ENCODE results near the gene TMEM269. TPM values are rescaled to one million over a fixed set of nuclear protein-coding genes. Genes with fewer than 3 reads are reported as not detected.
A peak's percentile ranks its signal among the peaks of the same experiment; 100 is the strongest.
"Not testable (repeated sequence)": the region's sequence is repeated elsewhere in the genome, so short reads cannot be mapped to it uniquely, and the experiment has no call there.

Gene TMEM269
- total RNA-seq, 2 experiments from 2014 or later = 0.40 TPM; not detected in 1

- H3K27ac Mint-ChIP-seq = not testable (repeated sequence)
Measured at GRCh38 chr1:42814815-42815214, 30.0 kb downstream of the TMEM269 start.

GRCh38 chr1:42815941-42816584 lies 31.3 kb downstream of the TMEM269 start:
- DNase-seq (peak; percentile 28), ATAC-seq (peak; percentile 5)
- H3K27ac Mint-ChIP-seq = peak overlapping the region; percentile 82
- H3K4me1 Mint-ChIP-seq (ENCODE audit: low read depth) = peaks cover 23% of the 10 kb centered on the region
- H3K36me3 Mint-ChIP-seq (ENCODE audit: low read depth) = peaks cover 5% of the 10 kb centered on the region
- ChIA-PET POLR2A (interaction anchor here (1.0 to 2.2 kb wide), 4 partner anchors 8 to 49 kb away, joined by 3 to 17 read pairs (median 10); partner anchors contain the start of genes C1orf50, P3H1 and ZNF691), CTCF (interaction anchor here (1.3 to 2.9 kb wide), 6 partner anchors 22 to 258 kb away, joined by 3 to 21 read pairs (median 6); partner anchors contain the start of genes C1orf50, P3H1 and ZNF691)
- no peaks in the 10 kb centered on the region for H3K9me3 Mint-ChIP-seq (ENCODE audit: insufficient read depth)
- H3K27me3 Mint-ChIP-seq (ENCODE audit: low read depth) = no peaks in the 10 kb centered on the region
- peak overlapping the region; percentile 86 for H3K4me3 Mint-ChIP-seq

More at GRCh38 chr1:42814815-42815214, 30.0 kb downstream of the TMEM269 start:
- peaks cover 19% of the 10 kb centered on the region for H3K4me1 Mint-ChIP-seq (ENCODE audit: low read depth)
- H3K9me3 Mint-ChIP-seq (ENCODE audit: insufficient read depth); H3K27me3 Mint-ChIP-seq (ENCODE audit: low read depth); H3K36me3 Mint-ChIP-seq (ENCODE audit: low read depth); DNase-seq; POLR2A ChIA-PET; ATAC-seq; H3K4me3 Mint-ChIP-seq: not testable (repeated sequence)
- CTCF ChIA-PET = interaction anchor here (2.1 kb wide), 1 partner anchor 37 kb away, joined by 9 read pairs; no protein-coding TSS in a partner anchor

GRCh38 chr1:42816585-42817439 lies 32.0 kb downstream of the TMEM269 start, which contains the start of the genes ERMAP and SVBP:
TSS of gene ERMAP (plus strand) at chr1:42817122. CDS start at chr1:42830449, 13,327 bp downstream.
TSS of gene SVBP (minus strand) at chr1:42817397. CDS start at chr1:42816544, 853 bp downstream.
- ChIA-PET POLR2A (interaction anchor here (1.0 to 2.2 kb wide), 4 partner anchors 8 to 50 kb away, joined by 3 to 17 read pairs (median 10); partner anchors contain the start of genes C1orf50, P3H1 and ZNF691), CTCF (interaction anchor here (0.8 to 2.9 kb wide), 11 partner anchors 19 to 713 kb away, joined by 3 to 21 read pairs (median 3); partner anchors contain the start of genes C1orf50, P3H1 and ZNF691)
- DNase-seq = peak; percentile 94
- Mint-ChIP-seq H3K4me1 (ENCODE audit: low read depth) (peaks cover 23% of the 10 kb centered on the region), H3K27ac (peak within 1 kb of the TSS; percentile 83), H3K36me3 (ENCODE audit: low read depth) (peaks cover 5% of the 10 kb centered on the region), H3K9me3 (ENCODE audit: insufficient read depth) (no peaks in the 10 kb centered on the region), H3K4me3 (peak within 1 kb of the TSS; percentile 86), H3K27me3 (ENCODE audit: low read depth) (no peaks in the 10 kb centered on the region)
- peak; percentile 92 for ATAC-seq

- CTCF ChIA-PET = interaction anchor here (0.8 to 2.9 kb wide), 7 partner anchors 18 to 712 kb away, joined by 3 to 21 read pairs (median 3); partner anchors contain the start of gene ZNF691
- Mint-ChIP-seq H3K9me3 (ENCODE audit: insufficient read depth) (no peaks in the 10 kb centered on the region), H3K27me3 (ENCODE audit: low read depth) (no peaks in the 10 kb centered on the region), H3K4me1 (ENCODE audit: low read depth) (peaks cover 23% of the 10 kb centered on the region), H3K4me3 (peak overlapping the region; percentile 86), H3K36me3 (ENCODE audit: low read depth) (peaks cover 5% of the 10 kb centered on the region), H3K27ac (peak overlapping the region; percentile 25)
- ATAC-seq = no peak
- DNase-seq = no peak
- POLR2A ChIA-PET = interaction anchor here (0.9 to 2.2 kb wide), 4 partner anchors 9 to 159 kb away, joined by 3 to 17 read pairs (median 10); partner anchors contain the start of genes C1orf50, P3H1, PPIH and ZNF691
Measured at GRCh38 chr1:42817440-42817767, 32.6 kb downstream of the TMEM269 start.

- H3K9me3 Mint-ChIP-seq (ENCODE audit: insufficient read depth) = no peaks in the 10 kb centered on the region
- DNase-seq (peak; percentile 4), ATAC-seq (no peak)
- peaks cover 26% of the 10 kb centered on the region for H3K4me1 Mint-ChIP-seq (ENCODE audit: low read depth)
- ChIA-PET POLR2A (interaction anchor here (0.9 to 2.2 kb wide), 3 partner anchors 10 to 160 kb away, joined by 3 to 13 read pairs (median 7); partner anchors contain the start of genes PPIH and ZNF691), CTCF (interaction anchor here (0.7 to 2.9 kb wide), 4 partner anchors 29 to 256 kb away, joined by 3 to 21 read pairs (median 4); partner anchors contain the start of gene ZNF691)
- peaks cover 5% of the 10 kb centered on the region for H3K36me3 Mint-ChIP-seq (ENCODE audit: low read depth)
- H3K4me3 Mint-ChIP-seq = peak overlapping the region; percentile 86
- H3K27ac Mint-ChIP-seq = no peak overlapping the region
- no peaks in the 10 kb centered on the region for H3K27me3 Mint-ChIP-seq (ENCODE audit: low read depth)
Measured at GRCh38 chr1:42817976-42818375, 33.2 kb downstream of the TMEM269 start.

GRCh38 chr1:42820813-42821212 lies 36.0 kb downstream of the TMEM269 start:
- Mint-ChIP-seq H3K4me3 (no peak overlapping the region), H3K36me3 (ENCODE audit: low read depth) (peaks cover 5% of the 10 kb centered on the region), H3K4me1 (ENCODE audit: low read depth) (peaks cover 29% of the 10 kb centered on the region), H3K27ac (no peak overlapping the region), H3K9me3 (ENCODE audit: insufficient read depth) (no peaks in the 10 kb centered on the region), H3K27me3 (ENCODE audit: low read depth) (no peaks in the 10 kb centered on the region)
- CTCF ChIA-PET = interaction anchor here (0.9 to 1.9 kb wide), 3 partner anchors 26 to 102 kb away, joined by 3 to 8 read pairs (median 5); partner anchors contain the start of gene ZNF691
- DNase-seq = peak; percentile 4
- POLR2A ChIA-PET = no interaction called here
- ATAC-seq = no peak

GRCh38 chr1:42821690-42822089 lies 36.9 kb downstream of the TMEM269 start:
- ChIA-PET CTCF (interaction anchor here (1.5 kb wide), 1 partner anchor 42 kb away, joined by 3 read pairs; no protein-coding TSS in a partner anchor), POLR2A (no interaction called here)
- Mint-ChIP-seq H3K4me3 (no peak overlapping the region), H3K36me3 (ENCODE audit: low read depth) (peaks cover 5% of the 10 kb centered on the region), H3K4me1 (ENCODE audit: low read depth) (peaks cover 21% of the 10 kb centered on the region), H3K27me3 (ENCODE audit: low read depth) (no peaks in the 10 kb centered on the region), H3K27ac (no peak overlapping the region), H3K9me3 (ENCODE audit: insufficient read depth) (no peaks in the 10 kb centered on the region)
- ATAC-seq = no peak
- DNase-seq = no peak

GRCh38 chr1:42822800-42823392 lies 38.1 kb downstream of the TMEM269 start:
- CTCF ChIA-PET = interaction anchor here (0.6 to 1.1 kb wide), 2 partner anchors 24 to 27 kb away, joined by 3 read pairs; partner anchors contain the start of gene ZNF691
- Mint-ChIP-seq H3K27ac (no peak overlapping the region), H3K9me3 (ENCODE audit: insufficient read depth) (no peaks in the 10 kb centered on the region), H3K4me1 (ENCODE audit: low read depth) (peaks cover 15% of the 10 kb centered on the region), H3K27me3 (ENCODE audit: low read depth) (no peaks in the 10 kb centered on the region), H3K4me3 (no peak overlapping the region), H3K36me3 (ENCODE audit: low read depth) (peaks cover 5% of the 10 kb centered on the region)
- ATAC-seq = no peak
- POLR2A ChIA-PET = no interaction called here
- DNase-seq = no peak

GRCh38 chr1:42824481-42825035 lies 39.8 kb downstream of the TMEM269 start:
- Mint-ChIP-seq H3K4me3 (no peak overlapping the region), H3K27ac (no peak overlapping the region), H3K36me3 (ENCODE audit: low read depth) (peaks cover 5% of the 10 kb centered on the region), H3K27me3 (ENCODE audit: low read depth) (no peaks in the 10 kb centered on the region), H3K4me1 (ENCODE audit: low read depth) (peaks cover 12% of the 10 kb centered on the region), H3K9me3 (ENCODE audit: insufficient read depth) (no peaks in the 10 kb centered on the region)
- CTCF ChIA-PET = interaction anchor here (0.7 to 1.3 kb wide), 4 partner anchors 23 to 249 kb away, joined by 3 to 4 read pairs (median 3); no protein-coding TSS in a partner anchor
- DNase-seq (no peak), ATAC-seq (no peak)
- POLR2A ChIA-PET = no interaction called here

GRCh38 chr1:42825036-42825851 lies 40.5 kb downstream of the TMEM269 start:
- CTCF ChIA-PET = interaction anchor here (0.6 to 1.3 kb wide), 5 partner anchors 22 to 249 kb away, joined by 3 to 4 read pairs (median 3); no protein-coding TSS in a partner anchor
- H3K27ac Mint-ChIP-seq = no peak overlapping the region
- no peak overlapping the region for H3K4me3 Mint-ChIP-seq

More at GRCh38 chr1:42825036-42825851, 40.5 kb downstream of the TMEM269 start:
- H3K9me3 Mint-ChIP-seq (ENCODE audit: insufficient read depth) = no peaks in the 10 kb centered on the region
- DNase-seq (no peak), ATAC-seq (no peak)
- no peaks in the 10 kb centered on the region for H3K27me3 Mint-ChIP-seq (ENCODE audit: low read depth)
- peaks cover 5% of the 10 kb centered on the region for H3K36me3 Mint-ChIP-seq (ENCODE audit: low read depth)
- POLR2A ChIA-PET = no interaction called here
- H3K4me1 Mint-ChIP-seq (ENCODE audit: low read depth) = peaks cover 12% of the 10 kb centered on the region
